Activated gamma-delta T cell (primary cell): ENCODE results near the gene EOGT.

Source experiments
- DNase-seq: peaks from one replicate; lab custom pipeline; 2025; lab: John Stamatoyannopoulos, UW

EOGT gene

GRCh38 chr3:69009559-69010410 lies 3.7 kb downstream of the EOGT start:
- no peak for DNase-seq

DNA sequence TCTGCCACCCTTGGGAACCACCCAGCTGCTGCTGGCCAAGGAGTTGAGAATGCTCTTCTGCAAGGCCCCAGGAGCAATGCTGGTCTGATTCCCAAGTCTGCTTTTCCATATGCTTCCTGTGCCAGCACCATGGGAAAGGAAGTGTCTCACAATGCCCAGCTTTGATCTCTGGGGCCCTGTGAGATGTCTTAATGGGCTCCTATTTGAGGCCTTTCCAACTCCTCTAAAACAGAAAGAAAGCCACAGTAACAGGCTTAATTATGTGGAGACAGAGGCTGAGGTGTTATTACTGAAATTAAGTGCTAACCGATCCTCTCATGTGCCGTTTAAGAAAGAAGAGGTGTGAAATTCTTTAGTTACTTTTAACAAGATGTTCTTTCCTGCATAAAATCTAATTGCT lies 4.5 kb downstream of the EOGT start:
- no peak for DNase-seq

DNA sequence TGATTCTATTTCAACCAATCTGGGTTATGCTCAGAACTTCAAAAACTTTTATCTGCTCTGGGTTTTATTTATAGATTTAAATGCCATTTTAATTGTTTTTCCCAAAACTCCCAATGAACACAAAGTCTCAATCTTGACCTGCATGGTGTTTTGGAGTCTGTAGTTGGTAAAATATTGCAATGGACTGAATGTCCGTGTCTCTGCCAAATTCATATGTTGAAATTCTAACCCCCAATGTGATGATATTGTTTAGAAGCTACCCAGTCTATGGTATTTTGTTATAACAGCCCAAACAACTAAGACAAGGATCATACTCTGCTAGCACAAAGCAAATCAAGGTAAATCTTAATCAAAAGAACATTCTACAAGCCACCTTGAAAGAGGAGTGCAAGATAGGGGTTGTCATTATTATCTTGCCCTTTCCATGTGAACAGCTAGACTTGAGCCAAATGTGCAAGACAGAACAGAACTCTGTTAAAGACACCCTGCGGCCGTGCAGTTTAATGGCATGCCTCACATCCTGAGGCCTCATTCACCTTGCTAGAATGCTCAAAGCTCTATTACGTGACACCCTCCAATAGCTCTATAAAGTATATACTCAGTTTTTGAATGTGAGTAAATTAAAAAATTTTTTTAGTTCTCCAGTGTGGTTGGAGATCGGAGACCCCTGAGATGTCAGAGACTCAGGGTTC lies 7.5 kb downstream of the EOGT start:
- no peak for DNase-seq

DNA sequence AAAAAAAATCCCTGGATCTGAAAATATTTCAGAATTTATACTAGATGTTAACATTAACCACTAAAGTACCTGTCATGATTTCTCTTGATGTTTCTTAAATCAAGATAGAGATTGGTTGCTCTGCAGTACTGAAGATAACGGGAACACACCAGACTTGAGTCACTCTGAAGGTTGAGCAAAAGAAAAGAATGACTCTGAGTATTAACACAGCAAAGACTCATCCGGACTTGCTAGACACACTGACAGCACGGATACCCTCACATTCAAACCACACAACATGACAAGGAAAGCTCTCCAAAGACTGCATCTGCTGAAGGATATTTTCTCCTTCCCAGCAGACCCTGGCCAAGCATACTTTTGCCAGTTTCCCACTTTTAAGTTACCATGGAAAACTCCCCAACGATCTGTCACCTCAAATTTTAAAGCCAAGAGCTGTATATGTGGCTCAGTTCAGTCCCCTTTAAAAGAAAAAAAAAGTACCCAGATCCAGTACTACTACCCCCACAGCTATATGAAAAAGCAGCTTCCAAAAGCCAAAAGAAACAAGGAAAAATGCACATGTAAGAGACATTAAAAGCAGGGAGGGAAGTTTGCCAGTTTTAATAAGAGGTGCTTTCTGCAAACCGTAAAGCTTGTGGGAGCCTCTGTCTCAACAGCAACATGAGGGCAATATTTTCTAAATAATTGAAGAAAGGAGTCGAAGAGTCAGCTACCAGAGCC lies 8.3 kb downstream of the EOGT start:
- no peak for DNase-seq

DNA sequence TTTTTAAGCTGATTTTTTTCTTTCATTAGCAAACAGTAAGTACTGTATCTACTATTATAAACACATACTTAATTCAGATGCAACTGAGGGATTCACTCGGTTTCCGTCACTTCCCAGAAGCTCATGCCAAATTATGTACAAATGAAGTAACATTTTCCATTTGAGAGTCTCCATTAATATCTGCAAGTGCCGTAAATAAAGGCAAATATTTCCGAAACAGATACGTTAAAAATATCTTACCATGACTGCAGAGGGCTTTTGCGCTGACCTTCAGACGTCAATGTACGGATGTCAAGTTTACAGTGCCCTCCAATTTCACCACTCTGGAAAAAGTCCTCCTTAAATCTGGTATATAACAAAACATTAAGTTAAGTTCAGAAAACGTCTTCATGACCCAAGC lies 9.3 kb downstream of the EOGT start:
- DNase-seq: no peak

DNA sequence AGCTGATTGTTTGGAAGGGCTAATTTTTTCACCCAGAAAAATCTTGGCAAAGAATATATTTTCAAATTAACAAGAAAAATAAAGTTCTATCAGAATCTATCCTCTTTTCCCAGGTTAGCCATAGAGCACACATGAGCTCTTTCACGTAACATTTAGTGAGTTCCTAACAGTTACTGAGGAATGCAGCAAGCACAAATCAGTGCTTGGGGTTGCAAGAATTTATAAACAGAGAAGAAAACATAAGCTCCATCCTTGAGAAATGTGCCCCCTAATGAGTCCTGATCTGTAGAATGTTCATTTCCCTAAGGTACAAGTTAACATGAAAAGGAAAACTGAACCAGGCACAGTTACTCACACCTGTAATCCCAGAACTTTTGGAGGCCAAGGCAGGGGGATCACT lies 13.9 kb downstream of the EOGT start:
- DNase-seq: no peak

GRCh38 chr3:68999158-68999557 lies 14.3 kb downstream of the EOGT start:
- no peak for DNase-seq

DNA sequence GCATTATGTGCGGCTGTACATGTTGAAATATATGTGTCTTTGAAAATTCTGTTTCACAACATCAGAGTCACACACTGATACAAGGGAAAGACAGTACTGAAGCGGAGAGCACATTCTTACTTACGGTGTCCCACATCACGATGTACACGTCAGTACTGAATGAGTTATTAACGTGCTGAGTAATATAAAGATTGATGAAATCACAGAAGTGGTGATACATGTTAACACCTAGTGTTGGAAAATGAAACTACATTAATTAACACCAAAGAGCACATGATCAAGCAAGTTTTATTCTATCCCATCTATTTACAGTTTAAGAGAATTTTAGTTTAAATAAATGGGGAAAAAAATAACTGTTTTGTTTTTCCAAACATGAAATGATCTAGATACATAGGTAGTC lies 15.6 kb downstream of the EOGT start:
- no peak for DNase-seq

DNA sequence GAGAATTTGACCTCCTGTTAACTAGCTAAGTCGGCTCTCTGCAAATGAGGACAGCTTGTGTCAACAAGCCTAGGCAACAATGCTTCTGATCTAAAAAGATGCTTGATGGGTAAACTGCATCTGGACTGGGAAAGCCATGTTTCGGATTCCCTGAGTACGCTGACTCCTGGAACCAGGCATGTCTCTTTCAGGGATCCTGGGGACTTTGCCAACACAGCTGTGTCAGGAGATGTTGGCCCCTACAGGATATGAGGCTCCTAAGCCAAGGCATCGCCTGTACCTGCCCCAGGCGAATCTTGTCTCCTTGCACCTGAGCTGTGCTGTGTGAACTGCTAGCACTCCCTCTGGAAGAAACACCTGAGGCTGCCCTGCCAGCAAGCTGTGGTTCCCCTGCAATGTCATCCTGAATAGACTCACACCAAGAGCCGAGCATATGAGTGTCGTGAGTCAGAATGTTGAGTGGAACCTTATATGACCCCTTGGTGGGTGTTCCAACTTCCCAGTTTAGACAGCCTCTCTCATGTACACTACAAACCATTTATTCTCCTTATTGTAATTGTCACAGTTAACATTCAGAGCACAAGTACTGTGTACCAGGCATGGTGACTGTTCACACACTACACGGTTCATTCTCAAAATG lies 17.0 kb downstream of the EOGT start:
- DNase-seq: no peak

DNA sequence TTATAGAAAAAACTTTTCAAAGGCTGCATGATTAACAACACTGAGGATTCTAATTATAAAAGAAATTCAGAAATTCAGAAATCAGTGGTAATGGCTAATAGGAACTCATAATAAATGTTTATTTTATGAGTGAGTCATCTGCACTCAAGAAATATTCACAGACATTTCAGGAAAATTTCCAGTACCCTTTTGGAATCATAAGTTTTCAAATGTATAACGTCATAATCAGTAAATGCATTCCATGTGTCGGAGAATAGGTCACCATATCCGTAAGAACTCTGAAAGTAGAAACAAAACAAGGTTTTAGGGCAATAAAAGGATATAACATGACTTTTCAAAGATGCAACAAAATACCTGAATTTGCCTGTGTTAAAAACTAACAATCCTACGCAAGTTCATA lies 24.7 kb downstream of the EOGT start:
- no peak for DNase-seq

DNA sequence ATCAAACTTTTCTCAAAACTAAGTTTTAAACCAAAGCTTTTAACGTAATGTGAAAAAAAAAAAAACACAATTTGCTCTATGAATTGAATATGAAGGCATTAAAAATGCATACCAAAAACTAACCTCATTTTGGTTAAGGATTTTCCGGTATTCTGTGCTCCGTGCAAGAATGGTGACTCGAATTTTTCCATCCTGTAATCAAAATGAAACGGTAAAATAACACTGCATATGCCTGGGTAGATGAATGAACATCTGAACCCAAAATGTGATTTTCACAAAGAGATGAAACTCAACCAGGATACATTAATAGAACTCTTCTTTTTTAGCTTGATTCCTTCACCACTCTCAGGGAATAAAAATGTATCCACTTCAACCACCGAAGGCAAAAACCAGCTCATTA lies 26.2 kb downstream of the EOGT start:
- DNase-seq: no peak

GRCh38 chr3:68986496-68987208 lies 26.8 kb downstream of the EOGT start:
- no peak for DNase-seq

- DNase-seq: no peak
These were observed 28.2 kb downstream of the EOGT start for GRCh38 chr3:68985146-68985790.

DNA sequence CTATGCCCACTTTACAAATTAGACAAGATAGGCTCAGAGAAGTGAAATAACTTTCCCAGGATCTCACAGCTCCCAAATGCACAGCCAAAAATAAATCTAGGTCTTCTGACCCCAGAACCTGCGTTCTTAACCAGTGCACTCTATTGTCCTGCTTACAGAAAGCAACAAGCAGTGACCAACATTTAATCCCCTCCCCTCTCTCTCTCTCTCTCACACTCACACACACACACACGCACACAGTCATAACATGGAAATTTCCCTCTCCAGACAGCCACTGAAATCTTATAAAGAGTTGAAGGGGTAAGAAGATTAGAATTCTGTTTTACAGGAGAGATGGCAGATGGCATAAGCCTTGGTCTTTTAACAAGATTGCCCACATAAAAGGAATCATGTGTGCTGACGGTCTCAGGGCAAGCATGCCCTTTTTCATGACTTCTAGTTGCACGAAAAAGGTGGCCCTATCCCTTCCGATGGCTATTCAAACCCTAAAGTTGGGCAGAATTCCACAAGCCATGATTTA lies 29.4 kb downstream of the EOGT start:
- no peak for DNase-seq

DNA sequence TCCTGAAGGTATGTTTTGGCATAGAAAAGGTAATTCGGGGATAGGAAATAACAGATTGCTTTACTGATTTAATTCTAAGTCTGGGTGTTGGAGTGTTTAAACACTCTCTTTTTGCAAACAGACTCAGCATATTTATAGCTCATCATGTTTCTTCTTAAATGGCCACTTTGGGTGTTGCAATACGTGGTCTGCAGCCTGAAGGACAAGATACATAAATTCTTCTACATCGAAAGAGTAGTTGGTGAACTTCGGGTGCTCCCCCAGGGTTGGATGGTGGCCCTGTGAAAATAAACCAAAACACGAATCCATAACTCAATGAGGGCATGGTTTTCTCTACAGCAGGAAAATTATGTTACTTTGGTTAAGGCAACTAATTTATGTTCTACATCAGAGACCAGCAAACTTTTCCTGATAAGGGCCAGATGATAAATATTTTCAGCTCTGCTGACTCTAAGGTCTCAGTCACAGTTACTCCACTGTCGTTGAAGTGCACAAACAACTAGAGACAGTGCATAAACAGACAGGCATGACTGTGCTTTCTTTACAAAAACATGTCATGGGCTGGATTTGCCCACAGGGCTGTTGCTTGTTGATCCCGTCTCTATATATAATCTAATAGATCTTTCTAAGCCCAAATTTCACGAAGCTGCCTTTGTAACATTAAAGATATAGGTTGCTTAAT lies 35.9 kb downstream of the EOGT start:
- DNase-seq: no peak

GRCh38 chr3:68974711-68975110 lies 38.8 kb downstream of the EOGT start:
- DNase-seq: no peak

GRCh38 chr3:68973639-68974038 lies 39.8 kb downstream of the EOGT start:
- no peak for DNase-seq

GRCh38 chr3:68972358-68972979 lies 41.0 kb downstream of the EOGT start:
- no peak for DNase-seq

DNA sequence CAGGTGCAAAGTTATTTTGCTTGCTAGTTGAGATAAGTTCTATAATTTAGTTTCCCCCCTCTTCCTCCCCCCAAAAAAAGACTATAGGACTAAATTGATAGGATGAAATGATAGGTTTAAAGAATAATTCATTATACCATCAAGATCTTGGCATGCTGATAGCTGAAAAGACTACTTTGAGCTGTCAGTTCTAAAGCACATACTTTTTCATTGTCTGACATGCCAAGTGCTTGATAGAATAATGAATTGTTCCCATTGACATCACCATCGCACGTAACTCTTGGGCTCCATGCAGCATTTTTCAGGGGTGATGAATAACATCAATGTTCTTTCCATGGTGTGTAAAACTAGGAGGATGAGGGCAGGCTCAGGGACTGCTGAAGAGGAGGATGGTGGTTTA lies 48.8 kb downstream of the EOGT start:
- no peak for DNase-seq

GRCh38 chr3:68963891-68964290 lies 49.6 kb downstream of the EOGT start:
- no peak for DNase-seq
